ENCODE results near the gene NEK4. TPM values are rescaled to one million over a fixed set of nuclear protein-coding genes. Genes with fewer than 3 reads are reported as not detected.
"Not testable (repeated sequence)": the region's sequence is repeated elsewhere in the genome, so short reads cannot be mapped to it uniquely, and the experiment has no call there.

The NEK4 gene
- total RNA-seq, 1 donor from 2014 or later: 32.9 TPM

DNA sequence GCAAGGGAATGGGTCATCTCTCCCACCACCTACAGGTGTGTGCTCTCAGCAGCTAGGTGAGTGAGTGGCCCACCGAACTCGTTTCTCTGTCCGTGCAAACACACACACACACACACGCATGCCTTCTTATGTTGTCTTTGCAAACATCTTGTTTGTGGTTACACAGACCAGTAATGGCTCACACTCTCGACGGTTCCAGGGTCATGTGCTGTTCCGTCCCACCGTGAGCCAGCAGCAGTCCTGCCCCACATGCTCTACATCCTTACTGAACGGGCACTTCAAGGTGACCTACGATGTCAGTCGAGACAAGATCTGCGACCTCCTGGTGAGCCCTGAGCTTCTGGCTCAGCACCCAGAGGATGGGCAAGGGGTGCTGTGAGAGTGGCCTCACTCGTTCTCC is 11.0 kb upstream of the NEK4 start:
- Mint-ChIP-seq H3K27ac (no peak overlapping the region), H3K4me3 (no peak overlapping the region), H3K9me3 (no peaks in the 10 kb centered on the region), H3K4me1 (no peaks in the 10 kb centered on the region), H3K36me3 (no peaks in the 10 kb centered on the region), H3K27me3 (ENCODE audit: low read depth) (peaks cover 42% of the 10 kb centered on the region)
- no peak for DNase-seq (ENCODE audit: low spot score in 2 of 2, unreplicated experiment in 2 of 2)
- TF ChIP-seq, protein P1, sequence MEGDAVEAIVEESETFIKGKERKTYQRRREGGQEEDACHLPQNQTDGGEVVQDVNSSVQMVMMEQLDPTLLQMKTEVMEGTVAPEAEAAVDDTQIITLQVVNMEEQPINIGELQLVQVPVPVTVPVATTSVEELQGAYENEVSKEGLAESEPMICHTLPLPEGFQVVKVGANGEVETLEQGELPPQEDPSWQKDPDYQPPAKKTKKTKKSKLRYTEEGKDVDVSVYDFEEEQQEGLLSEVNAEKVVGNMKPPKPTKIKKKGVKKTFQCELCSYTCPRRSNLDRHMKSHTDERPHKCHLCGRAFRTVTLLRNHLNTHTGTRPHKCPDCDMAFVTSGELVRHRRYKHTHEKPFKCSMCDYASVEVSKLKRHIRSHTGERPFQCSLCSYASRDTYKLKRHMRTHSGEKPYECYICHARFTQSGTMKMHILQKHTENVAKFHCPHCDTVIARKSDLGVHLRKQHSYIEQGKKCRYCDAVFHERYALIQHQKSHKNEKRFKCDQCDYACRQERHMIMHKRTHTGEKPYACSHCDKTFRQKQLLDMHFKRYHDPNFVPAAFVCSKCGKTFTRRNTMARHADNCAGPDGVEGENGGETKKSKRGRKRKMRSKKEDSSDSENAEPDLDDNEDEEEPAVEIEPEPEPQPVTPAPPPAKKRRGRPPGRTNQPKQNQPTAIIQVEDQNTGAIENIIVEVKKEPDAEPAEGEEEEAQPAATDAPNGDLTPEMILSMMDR (IDR thresholded peaks at IDR 0.05; ENCODE audit: unreplicated experiment): no peak

DNA sequence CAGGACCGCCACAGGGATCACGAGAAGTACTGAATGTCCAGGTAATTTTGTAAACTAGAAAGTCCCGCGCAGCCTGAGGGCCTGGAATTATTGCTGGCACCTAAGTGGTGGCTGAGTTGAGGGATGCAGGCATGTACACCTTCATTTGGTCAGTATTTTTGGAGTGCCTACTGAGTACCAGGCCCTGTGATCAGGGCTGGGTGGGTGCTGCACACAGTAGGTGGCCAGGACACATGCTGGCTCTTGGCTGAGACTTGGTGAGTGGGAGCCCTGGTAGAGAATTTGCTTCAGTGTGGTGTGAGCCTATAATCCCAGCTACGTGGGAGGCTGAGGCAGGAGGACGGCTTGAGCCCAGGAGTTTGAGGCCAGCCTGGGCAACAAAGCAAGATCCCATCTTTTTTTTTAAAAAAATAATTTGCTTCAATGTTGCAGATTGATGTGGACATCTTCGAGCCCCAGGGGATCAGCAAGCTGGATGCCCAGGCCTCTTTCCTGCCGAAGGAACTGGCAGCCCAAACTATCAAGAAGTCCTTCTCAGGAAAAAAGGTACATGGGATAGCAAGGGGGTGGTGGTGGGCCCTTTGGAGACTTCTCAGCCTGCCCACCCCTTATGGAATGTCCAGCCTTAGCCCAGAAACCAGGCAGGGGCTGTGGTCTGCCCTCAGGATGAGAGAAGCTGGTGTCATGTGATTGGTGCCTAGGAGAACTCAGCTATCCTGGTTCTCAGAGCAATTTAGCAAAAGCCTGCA is 9.3 kb upstream of the NEK4 start:
- Mint-ChIP-seq H3K9me3 (no peaks in the 10 kb centered on the region), H3K4me1 (no peaks in the 10 kb centered on the region), H3K27me3 (ENCODE audit: low read depth) (peaks cover 42% of the 10 kb centered on the region), H3K4me3 (no peak overlapping the region), H3K36me3 (no peaks in the 10 kb centered on the region), H3K27ac (no peak overlapping the region)
- no peak for DNase-seq (ENCODE audit: low spot score in 2 of 2, unreplicated experiment in 2 of 2)
- TF ChIP-seq, protein P1 (IDR thresholded peaks at IDR 0.05; ENCODE audit: unreplicated experiment): no peak

DNA sequence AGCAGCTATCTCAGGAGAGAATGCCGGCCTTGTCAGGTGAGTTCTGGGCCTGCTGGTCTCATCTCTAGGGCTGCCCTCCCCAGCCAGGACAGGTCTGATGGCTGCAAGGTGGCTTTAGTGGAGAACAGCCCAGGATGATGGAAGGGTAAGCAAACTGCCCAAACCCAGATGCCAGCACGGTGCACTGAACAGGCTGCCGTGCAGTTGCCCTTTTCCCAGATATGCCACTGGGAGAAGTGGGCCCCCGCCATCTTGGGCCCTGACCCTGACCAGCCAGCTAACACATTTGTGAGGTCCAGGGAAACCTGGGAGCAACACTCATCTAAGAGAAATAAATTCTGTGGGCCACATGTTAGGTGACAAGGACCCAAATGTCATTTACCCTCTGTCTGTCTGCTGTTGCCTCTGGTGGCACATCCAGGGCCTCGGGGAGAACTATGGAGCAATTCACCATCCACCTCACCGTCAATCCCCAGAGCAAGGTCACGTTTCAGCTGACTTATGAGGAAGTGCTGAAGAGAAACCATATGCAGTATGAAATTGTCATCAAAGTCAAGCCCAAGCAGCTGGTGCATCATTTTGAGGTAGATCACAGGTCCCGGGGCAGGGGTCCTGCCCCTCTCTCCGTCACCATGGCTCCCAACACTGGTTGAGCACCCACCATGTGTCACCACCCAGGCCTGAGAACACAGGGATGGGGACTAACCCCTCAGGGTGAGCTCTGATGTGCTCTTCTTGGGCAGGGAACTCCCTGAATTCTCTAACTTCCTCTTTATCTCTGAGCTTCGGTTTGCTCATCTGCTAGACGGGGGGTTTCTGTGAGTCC is 8.5 kb upstream of the NEK4 start:
- no peaks in the 10 kb centered on the region for H3K4me1 Mint-ChIP-seq
- H3K9me3 Mint-ChIP-seq: no peaks in the 10 kb centered on the region
- no peak overlapping the region for H3K27ac Mint-ChIP-seq
- DNase-seq (ENCODE audit: low spot score in 2 of 2, unreplicated experiment in 2 of 2): no peak
- TF ChIP-seq, protein P1 (IDR thresholded peaks at IDR 0.05; ENCODE audit: unreplicated experiment): no peak
- no peak overlapping the region for H3K4me3 Mint-ChIP-seq
- no peaks in the 10 kb centered on the region for H3K36me3 Mint-ChIP-seq
- peaks cover 39% of the 10 kb centered on the region for H3K27me3 Mint-ChIP-seq (ENCODE audit: low read depth)

DNA sequence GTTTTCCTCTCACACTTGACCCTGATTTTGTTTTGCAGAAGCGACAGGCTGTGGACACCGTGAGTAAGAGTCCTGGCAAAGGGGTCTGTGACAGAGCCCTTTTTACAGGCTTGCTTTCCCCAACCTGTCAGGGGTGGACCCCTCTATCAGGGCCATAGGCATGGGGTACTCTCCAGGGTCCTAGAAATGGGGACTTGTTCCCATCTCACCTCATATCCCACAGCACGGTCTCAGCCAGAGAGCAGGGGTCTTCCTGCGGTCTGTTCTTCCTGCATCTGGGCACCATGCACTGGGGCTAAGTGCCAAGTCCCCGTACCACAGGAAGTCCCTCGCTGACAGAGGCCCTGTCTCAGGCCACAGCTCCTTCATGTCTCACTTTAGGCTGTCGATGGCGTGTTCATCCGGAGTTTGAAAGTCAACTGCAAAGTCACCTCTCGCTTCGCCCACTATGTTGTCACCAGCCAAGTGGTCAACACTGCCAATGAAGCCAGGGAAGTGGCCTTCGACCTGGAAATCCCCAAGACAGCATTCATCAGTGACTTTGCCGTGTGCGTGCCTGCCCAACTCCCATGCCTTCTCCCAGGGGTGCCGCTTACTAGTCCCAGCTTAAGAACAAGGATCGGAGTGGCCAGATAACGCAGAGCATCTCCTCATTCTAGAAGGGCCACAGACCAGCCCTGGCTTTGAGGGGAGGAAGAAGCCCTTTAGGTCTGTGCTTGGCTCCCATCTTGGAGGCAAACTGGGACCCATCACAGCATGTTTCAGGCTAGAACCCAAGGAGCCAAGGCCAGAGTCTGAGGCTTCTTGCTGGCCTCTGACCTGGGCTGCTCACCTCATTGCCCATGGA is 7.4 kb upstream of the NEK4 start:
- TF ChIP-seq, protein P1 (IDR thresholded peaks at IDR 0.05; ENCODE audit: unreplicated experiment): no peak
- Mint-ChIP-seq H3K9me3 (no peaks in the 10 kb centered on the region), H3K27ac (no peak overlapping the region), H3K4me1 (no peaks in the 10 kb centered on the region), H3K4me3 (no peak overlapping the region), H3K36me3 (no peaks in the 10 kb centered on the region), H3K27me3 (ENCODE audit: low read depth) (peaks cover 31% of the 10 kb centered on the region)
- DNase-seq (ENCODE audit: low spot score in 2 of 2, unreplicated experiment in 2 of 2): peak in 1 of 2 experiments; percentile 9

DNA sequence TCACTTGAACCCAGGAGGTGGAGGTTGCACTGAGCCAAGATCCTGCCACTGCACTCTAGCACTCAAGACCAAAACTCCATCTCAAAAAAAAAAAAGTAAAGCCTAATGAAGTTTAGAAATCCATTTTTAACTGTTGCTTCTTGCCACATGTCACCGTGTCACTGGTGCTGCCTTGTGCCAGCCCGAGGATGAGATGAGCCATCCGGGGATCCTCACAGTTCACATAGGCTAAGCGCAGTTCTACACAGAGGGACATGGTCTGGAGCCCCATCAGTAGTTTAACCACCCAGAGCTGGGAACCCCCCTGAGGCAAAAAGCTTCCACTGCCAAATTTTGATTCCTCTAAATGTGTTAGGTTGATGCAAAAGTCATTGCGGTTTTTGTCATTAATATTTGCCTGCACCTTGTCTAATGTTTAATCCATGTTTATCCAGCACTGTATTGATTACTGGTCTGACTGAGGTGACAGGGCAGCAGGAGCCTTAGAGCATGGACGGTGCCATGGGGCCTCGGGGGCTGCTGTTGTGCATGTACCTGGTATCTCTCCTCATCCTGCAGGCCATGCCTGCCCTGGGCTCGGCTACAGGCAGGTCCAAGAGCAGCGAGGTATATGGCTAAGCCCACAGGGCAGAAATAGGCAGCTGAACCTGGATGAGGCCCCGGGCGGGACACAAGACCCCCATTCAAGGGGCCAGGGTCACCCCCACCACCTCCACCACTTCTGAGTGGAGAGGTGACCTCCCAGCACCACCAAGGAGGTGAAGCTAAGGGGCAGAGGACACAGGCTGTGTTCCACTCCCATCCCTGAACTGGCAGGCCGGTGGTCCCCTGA is 6.6 kb upstream of the NEK4 start, which contains the start of gene ITIH1:
TSS of gene ITIH1 (plus strand) at position 473 of the 832 bp plus-strand sequence. CDS start at position 490, 17 bp downstream.
- Mint-ChIP-seq H3K36me3 (no peaks in the 10 kb centered on the region), H3K27me3 (ENCODE audit: low read depth) (peaks cover 24% of the 10 kb centered on the region), H3K4me1 (no peaks in the 10 kb centered on the region), H3K9me3 (no peaks in the 10 kb centered on the region), H3K27ac (no peak within 1 kb of the TSS), H3K4me3 (no peak within 1 kb of the TSS)
- no peak for DNase-seq (ENCODE audit: low spot score in 2 of 2, unreplicated experiment in 2 of 2)
- TF ChIP-seq, protein P1 (IDR thresholded peaks at IDR 0.05; ENCODE audit: unreplicated experiment): no peak

DNA sequence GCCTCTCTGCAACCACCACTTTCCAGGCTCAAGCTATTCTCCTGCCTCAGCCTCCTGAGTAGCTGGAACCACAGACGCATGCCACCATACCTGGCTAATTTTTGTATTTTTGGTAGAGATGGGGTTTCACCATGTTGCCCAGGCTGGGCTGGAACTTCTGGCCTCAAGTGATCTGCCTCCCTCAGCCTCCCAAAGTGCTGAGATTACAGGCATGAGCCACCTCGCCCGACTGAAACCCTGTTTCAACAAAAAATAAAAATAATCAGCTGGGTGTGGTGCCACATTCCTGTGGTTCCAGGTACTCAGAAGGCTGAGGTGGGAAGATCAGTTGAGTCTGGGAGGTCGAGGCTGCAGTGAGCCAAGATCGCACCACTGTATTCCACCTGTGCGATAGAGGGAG is 5.7 kb upstream of the NEK4 start:
- H3K27ac Mint-ChIP-seq; DNase-seq (ENCODE audit: low spot score in 2 of 2, unreplicated experiment in 2 of 2); H3K9me3 Mint-ChIP-seq; H3K4me1 Mint-ChIP-seq; H3K4me3 Mint-ChIP-seq; H3K36me3 Mint-ChIP-seq: not testable (repeated sequence)
- peaks cover 15% of the 10 kb centered on the region for H3K27me3 Mint-ChIP-seq (ENCODE audit: low read depth)

All from mesothelial cell of epicardium (in vitro differentiated cells).